Pancreas (tissue), 10 donors: Measurements from ENCODE around the gene HLA-G. TPM values are rescaled to one million over a fixed set of nuclear protein-coding genes. Genes with fewer than 3 reads are reported as not detected.

ENCODE experiments used
- ATAC-seq, 4 donors: fragments of 200-7000 bp; cut with Tn5 transposase; one replicate each; pipeline versions ENCODE4 v1.8.0 to v1.9.1; 2020; ENCODE audit warnings: mild to moderate bottlenecking in 4 of 4, moderate library complexity in 4 of 4
- DNase-seq, 6 donors: peaks; one replicate each; pipeline ENCODE4 v3.0.0-alpha.2; 2020
- FAIRE-seq: peaks from 2 replicates; lab custom pipeline; 2012; peaks lifted over from hg19 to GRCh38; lab: Jason Lieb, UNC
- H3K27ac ChIP-seq, 4 donors: fragments of 200-600 bp; sonication (generic); 1 replicate in 3 of 4; 2 replicates in 1 of 4; pipeline versions ENCODE4 v1.5.0 to v1.8.0; 2020
- H3K27me3 ChIP-seq, 4 donors: fragments of 200-600 bp; one replicate each; pipeline ENCODE4 v1.8.0; 2021
- H3K36me3 ChIP-seq, 3 donors: fragments of 200-600 bp; sonication (generic) in 1 of 3; one replicate each; pipeline versions ENCODE4 v1.5.0 to v1.8.0; 2020 to 2021
- H3K4me1 ChIP-seq, 3 donors: fragments of 200-600 bp; one replicate each; pipeline ENCODE4 v1.8.0; 2021
- H3K4me3 ChIP-seq, 4 donors: fragments of 200-600 bp; sonication (generic) in 2 of 4; one replicate each; pipeline versions ENCODE4 v1.5.0 to v1.8.0; 2020 to 2021
- H3K9me3 ChIP-seq, 4 donors: fragments of 200-600 bp; one replicate each; pipeline ENCODE4 v1.8.0; 2021
- CTCF ChIP-seq, 4 donors: fragments of 200-600 bp; sonication (generic) in 3 of 4; IDR thresholded peaks; one replicate each; pipeline versions ENCODE4 v1.5.0 to v1.8.0; 2021; ENCODE audit warnings: antibody characterized with exemption in 4 of 4
- WGBS, 2 donors: extraction: QIAGEN DNeasy Blood & Tissue Kit; methylation state at CpG; one replicate each; pipeline ENCODE4 v1.1.7; 2013; 5-methylcytosine and 5-hydroxymethylcytosine counted together
- intact Hi-C, 3 donors: fragments of 100-400 bp; cut with DNase I; formaldehyde crosslinking; loops; one replicate each; pipeline versions ENCODE4 v1.11.1 to v1.14.2; 2022
- polyA plus RNA-seq, 2 donors: library from polyadenylated mRNA; stranded (reverse); fragments of 200-250 nt; gene quantifications; one replicate each; pipeline ENCODE4 v1.2.3, GENCODE V29; 2013
- total RNA-seq, 6 donors: library from RNA; stranded (reverse); fragmentation: NEBNext Ultra II Directional in 4 of 6; extraction: Animal tissue kit (Norgen Biotek cat#: 25700) in 4 of 6; gene quantifications; one replicate each; pipeline versions ENCODE4 v1.2.1 to v1.2.4, GENCODE V29; 2021 to 2023
- donor health status: healthy with polysubstance abuse.
- donor health status: DM: no; HTN: no; CAD: no; lungs with moderate emphysema.
- donor health status: DM: no; HTN: no; CAD: no.
- donor health status: control.
- donor health status: control.
- donor health status: Bipolar disorder and iron deficiency.
- donor health status: DM: yes; HTN: yes; CAD: no.
- donor health status: DM: no; HTN: no; CAD: no.
- donor health status: DM: no; HTN: no; CAD: no.
- donor health status: DM: yes; HTN: yes; CAD: no.

Gene HLA-G
- total and polyA plus RNA-seq, 8 donors, result 0.12 to 0.52 (median 0.25) TPM; not detected in 2

DNA sequence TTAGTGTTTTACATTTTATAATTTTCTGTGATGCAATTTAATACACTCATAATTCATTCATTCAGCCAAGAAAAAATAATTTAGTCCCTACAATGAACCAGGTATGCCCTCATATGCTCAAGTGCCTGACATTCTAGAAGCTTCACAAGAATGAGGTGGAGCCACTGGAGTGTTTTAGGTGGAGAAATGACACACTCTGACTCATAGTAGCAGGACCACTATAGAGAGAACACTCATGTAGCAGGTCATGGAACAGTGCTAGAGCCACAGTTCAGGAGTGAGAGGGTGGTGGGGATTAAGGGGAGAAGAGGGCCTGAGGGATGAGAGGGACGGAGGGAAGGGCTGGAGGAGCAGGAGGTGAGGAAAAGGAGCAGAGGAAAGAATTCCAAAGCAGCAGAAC is 1.4 kb upstream of the HLA-G start:
- no peak for TF ChIP-seq CTCF (IDR thresholded peaks at IDR 0.05)
- ATAC-seq (no peak), DNase-seq (no peak), FAIRE-seq (no peak)
- H3K27ac ChIP-seq, result no peak overlapping the region
- WGBS, 2 donors, result 85 to 89% methylated on average over 1 of the region's 1 CpG
- H3K4me3 ChIP-seq, result no peak overlapping the region
- no peaks in the 10 kb centered on the region for H3K9me3 ChIP-seq
- H3K36me3 ChIP-seq, result no peaks in the 10 kb centered on the region
- H3K27me3 ChIP-seq, result peaks cover 0 to 4% (median 0%) of the 10 kb centered on the region in 4 donors
- intact Hi-C loops, result no loop called here
- H3K4me1 ChIP-seq, result no peaks in the 10 kb centered on the region

- Histone ChIP-seq H3K4me1 (no peaks in the 10 kb centered on the region), H3K36me3 (no peaks in the 10 kb centered on the region), H3K9me3 (no peaks in the 10 kb centered on the region), H3K4me3 (peak overlapping the region in 2 of 4 donors; percentile 31 to 36), H3K27ac (no peak overlapping the region), H3K27me3 (peaks cover 0 to 4% (median 0%) of the 10 kb centered on the region in 4 donors)
- intact Hi-C loops, result no loop called here
- WGBS, 2 donors, result 13 to 14% methylated on average over 26 of the region's 26 CpGs
- FAIRE-seq (no peak), DNase-seq (peak in 3 of 6 donors; percentile 39 to 64 (median 63)), ATAC-seq (peak; percentile 24 to 80 (median 48))
- no peak for TF ChIP-seq CTCF (IDR thresholded peaks at IDR 0.05)
Observed at GRCh38 chr6:29828471-29828797, 809 bp downstream of the HLA-G start.

DNA sequence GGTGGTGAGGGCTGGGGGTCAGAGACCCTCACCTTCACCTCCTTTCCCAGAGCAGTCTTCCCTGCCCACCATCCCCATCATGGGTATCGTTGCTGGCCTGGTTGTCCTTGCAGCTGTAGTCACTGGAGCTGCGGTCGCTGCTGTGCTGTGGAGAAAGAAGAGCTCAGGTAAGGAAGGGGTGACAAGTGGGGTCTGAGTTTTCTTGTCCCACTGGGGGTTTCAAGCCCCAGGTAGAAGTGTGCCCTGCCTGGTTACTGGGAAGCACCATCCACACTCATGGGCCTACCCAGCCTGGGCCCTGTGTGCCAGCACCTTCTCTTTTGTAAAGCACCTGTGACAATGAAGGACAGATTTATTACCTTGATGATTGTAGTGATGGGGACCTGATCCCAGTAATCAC is 2.1 kb downstream of the HLA-G start:
- H3K27me3 ChIP-seq, result peaks cover 0 to 4% (median 0%) of the 10 kb centered on the region in 4 donors

DNA sequence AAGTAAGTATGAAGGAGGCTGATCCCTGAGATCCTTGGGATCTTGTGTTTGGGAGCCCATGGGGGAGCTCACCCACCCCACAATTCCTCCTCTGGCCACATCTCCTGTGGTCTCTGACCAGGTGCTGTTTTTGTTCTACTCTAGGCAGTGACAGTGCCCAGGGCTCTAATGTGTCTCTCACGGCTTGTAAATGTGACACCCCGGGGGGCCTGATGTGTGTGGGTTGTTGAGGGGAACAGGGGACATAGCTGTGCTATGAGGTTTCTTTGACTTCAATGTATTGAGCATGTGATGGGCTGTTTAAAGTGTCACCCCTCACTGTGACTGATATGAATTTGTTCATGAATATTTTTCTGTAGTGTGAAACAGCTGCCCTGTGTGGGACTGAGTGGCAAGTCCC is 2.8 kb downstream of the HLA-G start:
- FAIRE-seq, result no peak
- Histone ChIP-seq H3K9me3 (no peaks in the 10 kb centered on the region), H3K27me3 (peaks cover 0 to 4% (median 0%) of the 10 kb centered on the region in 4 donors), H3K4me3 (no peak overlapping the region), H3K36me3 (no peaks in the 10 kb centered on the region), H3K4me1 (no peaks in the 10 kb centered on the region), H3K27ac (no peak overlapping the region)
- no peak for DNase-seq
- WGBS, 2 donors, result 79 to 88% methylated on average over 2 of the region's 2 CpGs
- TF ChIP-seq CTCF (IDR thresholded peaks at IDR 0.05), result no peak
- no peak for ATAC-seq
- intact Hi-C loops, result loop anchor here (5.0 to 10.0 kb wide), 3 partner anchors 88 to 126 kb away; no protein-coding TSS in a partner anchor

More for the DNA sequence above, 2.1 kb downstream of the HLA-G start:
- H3K4me3 ChIP-seq, result no peak overlapping the region
- WGBS, 2 donors, result 83 to 87% methylated on average over 3 of the region's 3 CpGs
- FAIRE-seq (no peak), DNase-seq (no peak), ATAC-seq (no peak)
- no peaks in the 10 kb centered on the region for H3K4me1 ChIP-seq
- H3K9me3 ChIP-seq, result no peaks in the 10 kb centered on the region
- no peak for TF ChIP-seq CTCF (IDR thresholded peaks at IDR 0.05)
- intact Hi-C loops, result loop anchor here (5.0 to 10.0 kb wide), 3 partner anchors 87 to 125 kb away; no protein-coding TSS in a partner anchor
- H3K27ac ChIP-seq, result no peak overlapping the region
- no peaks in the 10 kb centered on the region for H3K36me3 ChIP-seq

GRCh38 chr6:29831776-29832175 is 4.2 kb downstream of the HLA-G start:
- intact Hi-C loops, result loop anchor here (5.0 to 10.0 kb wide), 3 partner anchors 89 to 127 kb away; no protein-coding TSS in a partner anchor
- no peaks in the 10 kb centered on the region for H3K36me3 ChIP-seq
- peaks cover 0 to 8% (median 0%) of the 10 kb centered on the region in 4 donors for H3K27me3 ChIP-seq
- WGBS, 2 donors, result 60 to 64% methylated on average over 2 of the region's 2 CpGs
- ATAC-seq (no peak), DNase-seq (no peak), FAIRE-seq (no peak)
- no peak overlapping the region for H3K4me3 ChIP-seq
- no peaks in the 10 kb centered on the region for H3K9me3 ChIP-seq
- H3K4me1 ChIP-seq, result no peaks in the 10 kb centered on the region
- H3K27ac ChIP-seq, result no peak overlapping the region
- TF ChIP-seq CTCF (IDR thresholded peaks at IDR 0.05), result no peak
